Thyroid gland (tissue), 4 donors: ENCODE measurements around the gene EVA1C. TPM values are rescaled to one million over a fixed set of nuclear protein-coding genes. Genes with fewer than 3 reads are reported as not detected.
A peak's percentile ranks its signal among the peaks of the same experiment; 100 is the strongest.

Experiments used
- DNase-seq, 2 donors: peaks; one replicate each; pipeline ENCODE4 v3.0.0-alpha.2; 2019
- H3K27ac ChIP-seq, 3 donors: fragments of 200-600 bp; sonication (generic); 1 replicate in 2 of 3; 2 replicates in 1 of 3; pipeline ENCODE4 v1.5.1; 2016 to 2019; ENCODE audit warnings: mild to moderate bottlenecking in 1 of 3, moderate library complexity in 1 of 3
- H3K27me3 ChIP-seq: fragments of 200-600 bp; sonication (generic); one replicate; pipeline ENCODE4 v1.5.1; 2019
- H3K36me3 ChIP-seq, 2 donors: fragments of 200-600 bp; sonication (generic); one replicate each; pipeline ENCODE4 v1.5.1; 2016 to 2019
- H3K4me1 ChIP-seq, 2 donors: fragments of 200-600 bp; sonication (generic); one replicate each; pipeline ENCODE4 v1.5.1; 2017 to 2019
- H3K4me3 ChIP-seq, 3 donors: fragments of 200-600 bp; sonication (generic); replicated peaks in 1 of 3; 1 replicate in 2 of 3; 2 replicates in 1 of 3; pipeline ENCODE4 v1.5.1; 2016; ENCODE audit warnings: mild to moderate bottlenecking in 1 of 3
- H3K9me3 ChIP-seq: fragments of 200-600 bp; sonication (generic); one replicate; pipeline ENCODE4 v1.5.1; 2017
- CTCF ChIP-seq, 6 experiments: fragments of 200-600 bp in 3 of 6; fragments of 450-650 bp in 3 of 6; sonication (generic) in 3 of 6; IDR thresholded peaks; one replicate each; pipeline ENCODE4 v1.5.1; 2016 to 2019; ENCODE audit warnings: antibody characterized with exemption in 6 of 6, mild to moderate bottlenecking in 2 of 6, inconsistent platforms in 1 of 6, moderate library complexity in 1 of 6
- POLR2A ChIP-seq, 2 donors: fragments of 450-650 bp; IDR thresholded peaks; one replicate each; pipeline ENCODE4 v1.6.1; 2017; ENCODE audit warnings: antibody characterized with exemption in 2 of 2, mild to moderate bottlenecking in 2 of 2, moderate library complexity in 1 of 2
- WGBS, 2 donors: methylation state at CpG; one replicate each; pipeline ENCODE4 v1.1.5; 2017; 5-methylcytosine and 5-hydroxymethylcytosine counted together
- intact Hi-C: fragments of 100-400 bp; cut with DNase I; formaldehyde crosslinking; loops from one replicate; pipeline ENCODE4 v1.15.1; 2023
- total RNA-seq, 4 donors: library from RNA; depleted of rRNA; stranded (reverse); fragments of >200 nt; gene quantifications; one replicate each; pipeline ENCODE4 v1.2.3, GENCODE V29; 2016

Gene EVA1C
- total RNA-seq, 4 donors from 2014 or later, result 25.4 to 44.6 (median 35.2) TPM

- no peak for DNase-seq
- peaks cover 6% of the 10 kb centered on the region in 2 donors for H3K36me3 ChIP-seq
- H3K4me3 ChIP-seq, result no peak overlapping the region
- TF ChIP-seq POLR2A (IDR thresholded peaks at IDR 0.05), result no peak
- TF ChIP-seq CTCF (IDR thresholded peaks at IDR 0.05), result no peak
- intact Hi-C loops, result no loop called here
- H3K9me3 ChIP-seq, result no peaks in the 10 kb centered on the region
- H3K4me1 ChIP-seq, result no peaks in the 10 kb centered on the region
- 84 to 85% methylated on average over 12 of the region's 12 CpGs for WGBS, 2 donors
- H3K27ac ChIP-seq, result no peak overlapping the region
- H3K27me3 ChIP-seq, result no peaks in the 10 kb centered on the region
Observed at GRCh38 chr21:32514275-32515055, 102.0 kb downstream of the EVA1C start.

GRCh38 chr21:32515874-32516273 lies 103.4 kb downstream of the EVA1C start:
- WGBS, 2 donors, result 43 to 54% methylated on average over 5 of the region's 5 CpGs
- peaks cover 6% of the 10 kb centered on the region in 2 donors for H3K36me3 ChIP-seq
- no peaks in the 10 kb centered on the region for H3K9me3 ChIP-seq
- no peak overlapping the region for H3K4me3 ChIP-seq
- no peaks in the 10 kb centered on the region for H3K27me3 ChIP-seq
- no peak overlapping the region for H3K27ac ChIP-seq
- intact Hi-C loops, result no loop called here
- DNase-seq, result no peak
- H3K4me1 ChIP-seq, result peaks cover 0 to 6% of the 10 kb centered on the region in 2 donors
- TF ChIP-seq POLR2A (IDR thresholded peaks at IDR 0.05) (no peak), CTCF (IDR thresholded peaks at IDR 0.05) (no peak)

- 75 to 80% methylated on average over 10 of the region's 10 CpGs for WGBS, 2 donors
- Histone ChIP-seq H3K36me3 (peaks cover 6% of the 10 kb centered on the region in 2 donors), H3K9me3 (no peaks in the 10 kb centered on the region), H3K4me1 (peaks cover 0 to 12% of the 10 kb centered on the region in 2 donors), H3K27ac (no peak overlapping the region), H3K4me3 (no peak overlapping the region), H3K27me3 (no peaks in the 10 kb centered on the region)
- intact Hi-C loops, result no loop called here
- no peak for DNase-seq
- TF ChIP-seq POLR2A (IDR thresholded peaks at IDR 0.05), result no peak
- TF ChIP-seq CTCF (IDR thresholded peaks at IDR 0.05), result no peak
Observed at GRCh38 chr21:32516756-32517649, 104.5 kb downstream of the EVA1C start.

GRCh38 chr21:32519945-32520874 lies 107.7 kb downstream of the EVA1C start:
- no peak for TF ChIP-seq CTCF (IDR thresholded peaks at IDR 0.05)
- no peak for TF ChIP-seq POLR2A (IDR thresholded peaks at IDR 0.05)
- Histone ChIP-seq H3K4me3 (no peak overlapping the region), H3K27me3 (no peaks in the 10 kb centered on the region), H3K9me3 (no peaks in the 10 kb centered on the region), H3K4me1 (peaks cover 0 to 21% of the 10 kb centered on the region in 2 donors), H3K36me3 (no peaks in the 10 kb centered on the region), H3K27ac (peak overlapping the region in 2 of 3 donors; percentile 69 to 77)
- intact Hi-C loops, result no loop called here
- WGBS, 2 donors, result 86 to 92% methylated on average over 10 to 11 of the region's 12 CpGs
- DNase-seq, result no peak
